T47D (cell line): Measurements from ENCODE around the gene DOC2B.
A peak's percentile ranks its signal among the peaks of the same experiment; 100 is the strongest.
"Not testable (repeated sequence)": the region's sequence is repeated elsewhere in the genome, so short reads cannot be mapped to it uniquely, and the experiment has no call there.

ENCODE experiments used
- DNase-seq, 2 experiments: peaks; one replicate each; pipeline versions ENCODE4 v3.0.0 to v3.0.0-alpha.2; 2011 to 2012; ENCODE audit warnings: low read depth in 1 of 2, low spot score in 1 of 2
- in situ Hi-C: cut with HindIII; loops from 2 replicates; pipeline ENCODE4 v1.10.0; 2016; ENCODE audit warnings: low sequenced_read_pairs, low pct_unique_long_range_greater_than_20kb

Gene DOC2B

GRCh38 chr17:133932-134331 is 47.5 kb downstream of the DOC2B start:
- DNase-seq, in situ Hi-C loops: not testable (repeated sequence)

GRCh38 chr17:118339-118917 is 63.0 kb downstream of the DOC2B start:
- in situ Hi-C loops, DNase-seq: not testable (repeated sequence)

- DNase-seq = peak in 1 of 2 experiments; percentile 9
- in situ Hi-C loops = not testable (repeated sequence)
Measured at GRCh38 chr17:113111-113510, 68.3 kb downstream of the DOC2B start.
